ENCODE data around the gene GPR161.

The GPR161 gene

GRCh38 chr1:168104535-168104934, 32.2 kb downstream of the GPR161 start:
- no peak for DNase-seq

GRCh38 chr1:168102487-168102886, 34.2 kb downstream of the GPR161 start:
- DNase-seq: no peak

DNA sequence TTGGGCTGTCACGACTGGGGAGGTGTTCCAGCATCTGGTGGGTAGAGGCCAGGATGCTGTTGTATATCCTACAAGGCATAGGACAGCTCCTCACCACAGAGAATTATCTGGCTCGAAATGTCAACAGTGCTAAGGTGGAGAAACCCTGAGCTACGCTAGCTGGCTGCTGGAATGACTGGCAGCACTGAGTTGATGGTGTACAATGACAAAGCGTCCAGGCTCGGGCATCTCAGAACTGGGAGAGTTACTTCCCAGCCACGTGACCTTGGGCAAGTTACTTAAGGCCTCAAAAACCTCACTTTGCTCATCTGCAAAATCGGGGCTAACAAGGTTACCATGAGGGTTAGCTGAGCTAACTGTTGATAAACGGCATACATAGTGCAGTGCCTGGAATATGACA, 35.4 kb downstream of the GPR161 start:
- no peak for DNase-seq

- DNase-seq: no peak
Observed at GRCh38 chr1:168100315-168101002, 36.3 kb downstream of the GPR161 start.

- no peak for DNase-seq
Observed at GRCh38 chr1:168099337-168099801, 37.4 kb downstream of the GPR161 start.

- DNase-seq: no peak
Observed at GRCh38 chr1:168098534-168099320, 38.0 kb downstream of the GPR161 start.

- no peak for DNase-seq
Observed at GRCh38 chr1:168097921-168098528, 38.7 kb downstream of the GPR161 start.

DNA sequence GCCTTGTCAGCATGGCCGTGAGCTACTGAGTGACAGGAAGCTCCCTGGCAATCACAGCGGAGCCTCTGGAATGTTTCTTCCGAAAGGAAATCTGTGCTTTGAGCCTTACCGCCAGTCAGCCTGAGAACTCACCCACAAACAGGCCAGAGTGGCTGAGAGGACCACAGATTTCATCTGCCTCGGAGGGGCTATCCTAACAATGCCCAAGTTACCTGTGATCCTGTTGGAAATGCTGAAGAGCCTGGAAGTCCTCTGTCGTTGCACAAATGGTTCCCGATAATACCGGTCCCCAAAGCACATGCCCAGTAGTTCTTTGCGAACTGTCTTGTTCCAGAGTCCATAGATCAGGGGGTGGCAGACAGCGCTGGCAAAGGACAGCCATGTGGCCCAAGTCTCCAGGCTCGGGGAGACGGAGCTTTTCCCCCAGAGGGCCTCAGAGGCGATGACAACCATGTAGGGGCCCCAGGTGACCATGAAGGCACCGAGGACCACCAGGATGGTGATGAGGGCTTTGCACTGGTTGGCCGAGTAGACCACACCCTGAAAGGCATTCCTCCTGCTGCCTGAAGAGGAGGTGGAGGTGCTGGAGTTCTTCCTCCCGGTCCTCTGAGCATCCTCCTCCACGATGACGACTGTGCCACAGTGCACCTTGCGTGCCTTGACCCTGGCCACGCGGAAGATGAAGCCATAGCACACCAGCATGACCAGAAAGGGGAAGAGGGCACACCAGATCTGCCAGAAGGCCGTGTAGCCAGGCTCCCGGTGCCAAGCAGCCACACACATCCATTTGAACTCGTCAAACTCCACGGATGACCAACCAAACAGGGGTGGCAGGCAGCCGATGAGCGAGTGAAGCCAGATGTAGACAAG, 40.2 kb downstream of the GPR161 start:
- DNase-seq: no peak

DNA sequence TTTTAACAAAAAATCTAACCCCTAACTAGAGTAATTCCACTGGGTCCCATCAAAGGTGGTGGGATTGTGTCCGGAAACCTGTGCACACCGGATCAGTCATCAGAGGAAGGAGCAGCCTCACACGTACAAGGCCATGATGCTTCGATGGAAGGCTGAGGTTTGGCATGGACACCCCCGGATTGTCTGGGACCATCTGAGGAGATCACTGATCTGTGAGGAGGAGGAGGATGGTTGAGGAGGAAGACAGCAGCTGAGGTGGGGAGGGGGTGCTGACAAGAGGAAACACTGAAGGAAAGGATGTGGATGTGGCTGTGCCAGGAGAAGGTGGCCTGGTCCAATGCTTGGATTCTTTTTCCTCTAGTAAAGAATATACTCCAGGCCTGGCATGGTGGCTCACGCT, 41.3 kb downstream of the GPR161 start:
- no peak for DNase-seq

DNA sequence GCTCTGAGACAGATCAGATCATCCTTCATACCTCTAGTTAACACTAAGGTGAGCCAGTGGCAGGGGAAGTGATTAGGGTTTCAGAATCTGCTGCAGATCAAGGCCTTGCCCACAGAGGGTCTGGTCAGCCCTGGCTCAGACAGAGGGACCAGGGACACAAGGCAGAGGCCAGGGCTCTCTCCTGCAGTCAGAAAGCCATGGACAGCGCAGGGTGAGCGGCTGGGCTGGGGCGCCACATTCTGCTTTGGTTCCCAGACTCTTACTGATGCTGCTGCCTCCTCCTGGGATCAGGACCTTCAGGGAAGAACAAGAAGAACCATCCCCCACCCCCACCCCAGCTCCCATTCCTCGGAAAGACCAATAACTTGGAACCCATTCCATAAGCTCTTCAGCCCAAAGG, 43.1 kb downstream of the GPR161 start:
- no peak for DNase-seq

DNA sequence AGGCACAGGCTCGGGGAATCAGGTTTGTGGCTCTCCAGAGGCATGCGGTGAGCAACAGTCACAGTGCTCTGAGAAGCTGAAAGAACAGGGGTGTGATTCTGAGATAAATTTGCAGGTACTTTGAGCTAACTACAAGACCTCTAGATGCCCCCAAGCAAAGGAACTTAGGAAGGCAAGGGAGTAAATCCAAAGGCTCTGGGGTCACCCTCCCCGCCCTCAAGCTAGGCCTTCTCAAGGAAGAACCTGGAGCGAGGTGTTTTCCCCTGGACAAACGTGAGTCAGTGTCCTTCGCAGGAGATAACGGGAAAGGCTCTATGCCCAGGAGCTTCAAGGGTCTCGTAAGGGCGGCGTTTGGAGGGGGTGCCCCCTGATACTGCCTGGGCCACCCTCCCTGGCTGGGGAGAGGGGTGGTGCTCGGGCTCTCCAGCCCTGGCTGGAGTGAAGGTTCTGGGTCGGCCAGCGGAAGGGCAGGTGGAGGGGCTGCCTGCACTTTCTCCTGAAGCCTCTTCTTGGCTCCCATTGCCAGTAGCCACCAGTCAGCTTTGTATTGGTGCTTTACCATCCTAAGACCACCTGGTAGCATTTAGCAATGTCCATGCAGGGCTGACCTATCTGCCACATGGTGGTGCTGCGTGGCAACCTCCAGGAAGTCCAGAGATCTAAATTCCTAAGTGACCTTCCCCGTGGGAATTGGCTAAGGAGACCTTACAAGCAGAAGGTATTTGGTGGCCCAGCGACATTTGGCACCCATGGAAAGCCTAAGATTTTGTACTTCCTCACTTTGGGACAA, 44.0 kb downstream of the GPR161 start:
- DNase-seq: no peak

DNA sequence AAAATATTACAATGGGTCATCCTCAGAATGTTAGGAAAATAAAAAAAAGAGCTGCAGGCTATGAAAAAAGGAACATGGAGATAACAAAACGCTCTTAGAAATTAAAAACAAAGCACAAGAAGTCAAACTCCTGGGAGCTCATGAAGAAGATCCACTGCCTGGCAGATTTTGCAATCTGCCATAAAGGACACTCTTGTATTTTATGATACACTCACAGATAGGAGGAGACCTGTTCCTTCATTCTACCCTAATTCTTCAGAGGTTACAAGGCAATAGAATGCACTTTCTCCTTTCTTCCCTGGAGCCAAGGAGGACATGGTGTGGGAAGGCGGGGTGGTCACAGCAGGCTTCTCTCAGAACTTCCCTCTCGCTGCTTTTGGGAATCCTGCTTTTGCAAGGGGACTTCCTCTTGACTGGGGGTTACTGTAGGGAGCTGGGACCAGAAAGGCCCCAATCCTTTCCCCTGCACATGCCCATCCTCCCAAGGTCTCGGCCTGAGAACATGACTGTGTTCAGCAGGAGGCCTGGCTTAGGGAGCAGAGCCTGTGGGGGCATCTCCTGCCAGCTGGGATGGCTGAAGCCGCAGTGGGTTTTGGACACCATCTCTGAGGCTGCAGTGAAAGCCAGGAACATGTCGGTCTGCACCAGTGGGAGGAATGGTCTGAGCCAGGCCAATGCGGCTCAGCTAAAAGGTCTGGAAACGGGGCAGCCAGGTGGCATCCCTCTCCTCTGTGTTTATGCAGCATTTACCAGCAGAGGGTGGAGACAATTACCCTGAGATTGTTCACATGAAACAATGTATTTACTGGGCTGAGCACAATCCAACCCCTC, 44.8 kb downstream of the GPR161 start:
- DNase-seq: no peak

DNA sequence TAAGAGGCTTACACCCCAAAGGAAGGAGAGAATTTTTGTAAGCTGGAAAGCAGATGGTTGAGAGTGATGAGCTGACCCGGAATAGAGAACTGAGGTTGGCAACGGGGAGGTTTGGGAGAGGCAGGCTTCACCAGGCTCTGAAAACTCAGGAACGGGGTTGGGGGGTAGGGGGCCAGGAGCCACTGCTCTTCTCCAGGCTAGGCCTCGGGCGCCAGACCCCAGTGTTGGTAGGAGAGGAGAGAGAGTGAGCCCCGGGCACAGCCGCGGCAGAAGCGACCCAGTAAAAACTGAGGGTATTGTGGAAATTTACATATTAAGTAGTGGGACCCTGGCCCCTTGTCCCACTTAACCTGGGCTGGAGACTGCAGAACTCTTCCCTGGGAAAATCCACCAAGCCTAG, 45.7 kb downstream of the GPR161 start:
- no peak for DNase-seq

DNA sequence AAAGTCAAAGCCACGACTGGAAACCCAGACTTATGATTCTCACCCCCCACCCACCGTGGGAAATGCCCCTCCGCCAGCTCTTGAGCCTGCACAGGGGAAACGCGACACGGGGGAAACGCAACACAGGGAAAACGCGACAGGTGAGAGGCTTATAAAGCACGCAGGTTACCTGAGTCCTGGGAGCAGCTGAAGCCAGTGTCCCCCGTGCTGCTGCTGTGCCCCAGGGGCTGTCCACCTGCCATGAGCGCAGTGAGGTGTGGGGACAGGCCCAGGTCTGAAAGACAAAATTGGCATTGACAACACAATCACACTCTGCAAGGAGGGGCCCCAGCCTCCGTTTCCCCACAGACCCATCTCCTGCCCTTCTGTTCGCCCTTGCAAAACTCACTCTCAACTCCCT, 46.3 kb downstream of the GPR161 start:
- no peak for DNase-seq

- no peak for DNase-seq
Observed at GRCh38 chr1:168089979-168090337, 46.8 kb downstream of the GPR161 start.

DNA sequence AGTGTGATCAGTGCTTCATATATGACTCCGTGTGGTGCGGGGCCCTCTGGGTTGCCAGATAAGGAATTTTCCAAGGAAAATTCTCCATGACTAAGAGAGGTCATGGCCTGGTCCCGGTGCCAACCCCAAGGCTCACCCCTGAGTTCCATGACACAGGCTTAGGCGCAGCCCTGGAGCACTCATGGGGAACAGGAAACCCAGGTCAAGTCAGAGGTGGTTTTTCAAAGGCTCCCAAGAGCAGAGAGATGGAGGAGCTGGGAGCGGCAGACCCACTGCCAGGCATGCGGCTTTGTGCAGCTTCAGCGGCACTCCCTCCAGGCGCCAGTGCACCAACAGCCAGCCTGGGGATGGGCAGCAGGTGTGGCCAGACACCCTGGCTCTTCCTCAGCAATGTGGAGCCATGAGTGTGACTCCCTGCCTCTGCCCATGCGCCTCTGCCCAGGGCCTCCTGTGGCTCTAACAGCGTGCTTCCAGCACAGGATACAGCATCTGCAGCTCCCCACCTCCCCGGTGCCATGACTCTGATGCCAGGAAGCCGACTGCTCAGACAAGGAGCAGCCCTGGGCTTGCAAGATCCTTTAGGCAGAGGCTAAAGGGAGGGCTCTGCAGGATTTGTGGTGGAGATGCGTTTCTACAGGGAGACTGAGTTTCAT, 47.3 kb downstream of the GPR161 start:
- no peak for DNase-seq

GRCh38 chr1:168088511-168089325, 48.0 kb downstream of the GPR161 start:
- no peak for DNase-seq

- DNase-seq: no peak
Observed at GRCh38 chr1:168087696-168088095, 49.0 kb downstream of the GPR161 start.

DNA sequence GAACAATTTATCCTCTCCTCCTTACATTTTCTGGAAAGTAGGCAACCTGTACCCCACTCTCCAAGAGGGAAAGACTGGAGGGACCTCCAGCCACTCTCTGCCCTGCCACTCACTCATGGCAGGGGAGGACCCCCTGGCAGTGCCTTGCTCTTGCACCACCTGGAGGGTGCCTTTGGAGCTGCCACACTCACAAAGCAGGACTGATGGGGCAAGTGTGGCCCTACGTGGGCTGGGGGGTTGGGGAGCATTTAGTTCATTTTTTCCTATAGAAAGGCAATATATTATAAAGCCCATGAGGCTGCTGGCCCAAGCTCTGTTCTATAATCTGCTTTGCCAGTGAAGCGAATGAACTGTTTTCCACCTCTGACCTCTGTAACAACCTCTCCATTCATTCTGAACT, 50.3 kb downstream of the GPR161 start:
- no peak for DNase-seq

GRCh38 chr1:168085401-168085872, 51.3 kb downstream of the GPR161 start:
- peak; percentile 74 for DNase-seq
